HUES64 (cell line): Measurements from ENCODE around the gene MKI67.

Experiments
- H3K27ac ChIP-seq: 2 replicates; pipeline ENCODE4 v1.7.0; 2013; ENCODE audit warnings: low read depth, low read length, inconsistent platforms
- H3K27me3 ChIP-seq: 2 replicates; pipeline ENCODE4 v1.6.1; 2013; ENCODE audit warnings: mild to moderate bottlenecking, low read length; ENCODE audit not compliant: insufficient read depth
- H3K36me3 ChIP-seq: 2 replicates; pipeline ENCODE4 v1.6.1; 2013; ENCODE audit warnings: mild to moderate bottlenecking, low read length; ENCODE audit not compliant: insufficient read depth
- H3K4me1 ChIP-seq: 2 replicates; pipeline ENCODE4 v1.6.1; 2013; ENCODE audit warnings: mild to moderate bottlenecking, low read length, moderate library complexity; ENCODE audit not compliant: insufficient read depth
- H3K4me3 ChIP-seq: 2 replicates; pipeline ENCODE4 v1.5.1; 2013; ENCODE audit warnings: mild to moderate bottlenecking, low read length, moderate library complexity
- H3K9ac ChIP-seq: 2 replicates; pipeline ENCODE4 v1.6.1; 2013; ENCODE audit warnings: mild to moderate bottlenecking, low read depth, low read length
- H3K9me3 ChIP-seq: 2 replicates; pipeline ENCODE4 v1.6.1; 2013; ENCODE audit warnings: low read depth, low read length; ENCODE audit not compliant: insufficient read depth
- WGBS: fragments of 150-250, 120-280 bp; methylation state at CpG from one replicate; pipeline ENCODE4 v1.1.7; 2013; ENCODE audit warnings: missing lambda C conversion rate; 5-methylcytosine and 5-hydroxymethylcytosine counted together

The MKI67 gene

GRCh38 chr10:128062881-128063563, 63.2 kb downstream of the MKI67 start:
- no peaks in the 10 kb centered on the region for H3K27me3 ChIP-seq

GRCh38 chr10:128062331-128062880, 63.8 kb downstream of the MKI67 start:
- Histone ChIP-seq H3K9me3 (no peaks in the 10 kb centered on the region), H3K27me3 (no peaks in the 10 kb centered on the region), H3K4me3 (no peak overlapping the region), H3K27ac (no peak overlapping the region), H3K4me1 (peaks cover 21% of the 10 kb centered on the region), H3K9ac (no peak overlapping the region), H3K36me3 (no peaks in the 10 kb centered on the region)
- WGBS: 56% methylated on average over 11 of the region's 11 CpGs

More at GRCh38 chr10:128062881-128063563, 63.2 kb downstream of the MKI67 start:
- no peak overlapping the region for H3K9ac ChIP-seq
- no peaks in the 10 kb centered on the region for H3K9me3 ChIP-seq
- 77% methylated on average over 19 of the region's 19 CpGs for WGBS
- H3K4me1 ChIP-seq: peaks cover 21% of the 10 kb centered on the region
- no peaks in the 10 kb centered on the region for H3K36me3 ChIP-seq
- no peak overlapping the region for H3K4me3 ChIP-seq
- H3K27ac ChIP-seq: no peak overlapping the region

- peaks cover 21% of the 10 kb centered on the region for H3K4me1 ChIP-seq
- 82% methylated on average over 14 of the region's 14 CpGs for WGBS
- H3K9me3 ChIP-seq: no peaks in the 10 kb centered on the region
- H3K27ac ChIP-seq: no peak overlapping the region
- H3K4me3 ChIP-seq: no peak overlapping the region
- no peak overlapping the region for H3K9ac ChIP-seq
- no peaks in the 10 kb centered on the region for H3K27me3 ChIP-seq
- no peaks in the 10 kb centered on the region for H3K36me3 ChIP-seq
Observed at GRCh38 chr10:128061306-128062300, 64.6 kb downstream of the MKI67 start.

- Histone ChIP-seq H3K27me3 (no peaks in the 10 kb centered on the region), H3K9me3 (no peaks in the 10 kb centered on the region), H3K4me1 (peaks cover 21% of the 10 kb centered on the region), H3K27ac (no peak overlapping the region), H3K4me3 (no peak overlapping the region), H3K9ac (no peak overlapping the region), H3K36me3 (no peaks in the 10 kb centered on the region)
- 94% methylated on average over 9 of the region's 9 CpGs for WGBS
Observed at GRCh38 chr10:128060341-128061250, 65.6 kb downstream of the MKI67 start.

GRCh38 chr10:128059982-128060293, 66.3 kb downstream of the MKI67 start:
- WGBS: 92% methylated on average over 1 of the region's 1 CpG
- no peaks in the 10 kb centered on the region for H3K36me3 ChIP-seq
- no peak overlapping the region for H3K9ac ChIP-seq

GRCh38 chr10:128059266-128059981, 66.8 kb downstream of the MKI67 start:
- H3K36me3 ChIP-seq: no peaks in the 10 kb centered on the region
- H3K9me3 ChIP-seq: no peaks in the 10 kb centered on the region
- no peak overlapping the region for H3K9ac ChIP-seq
- no peak overlapping the region for H3K27ac ChIP-seq
- no peaks in the 10 kb centered on the region for H3K27me3 ChIP-seq
- H3K4me1 ChIP-seq: peaks cover 21% of the 10 kb centered on the region
- WGBS: 89% methylated on average over 15 of the region's 15 CpGs
- no peak overlapping the region for H3K4me3 ChIP-seq

More at GRCh38 chr10:128059982-128060293, 66.3 kb downstream of the MKI67 start:
- Histone ChIP-seq H3K9me3 (no peaks in the 10 kb centered on the region), H3K27me3 (no peaks in the 10 kb centered on the region), H3K4me3 (no peak overlapping the region), H3K4me1 (peaks cover 21% of the 10 kb centered on the region), H3K27ac (no peak overlapping the region)

- Histone ChIP-seq H3K36me3 (no peaks in the 10 kb centered on the region), H3K9me3 (no peaks in the 10 kb centered on the region), H3K4me3 (no peak overlapping the region), H3K27ac (no peak overlapping the region), H3K4me1 (peaks cover 18% of the 10 kb centered on the region), H3K9ac (no peak overlapping the region), H3K27me3 (no peaks in the 10 kb centered on the region)
Observed at GRCh38 chr10:128058750-128059134, 67.5 kb downstream of the MKI67 start.

GRCh38 chr10:128058106-128058749, 68.0 kb downstream of the MKI67 start:
- WGBS: 95% methylated on average over 9 of the region's 9 CpGs
- no peak overlapping the region for H3K27ac ChIP-seq
- no peaks in the 10 kb centered on the region for H3K27me3 ChIP-seq
- H3K36me3 ChIP-seq: no peaks in the 10 kb centered on the region
- H3K4me3 ChIP-seq: no peak overlapping the region
- H3K9ac ChIP-seq: no peak overlapping the region
- H3K4me1 ChIP-seq: peaks cover 13% of the 10 kb centered on the region
- no peaks in the 10 kb centered on the region for H3K9me3 ChIP-seq

GRCh38 chr10:128056303-128057050, 69.7 kb downstream of the MKI67 start:
- Histone ChIP-seq H3K4me3 (no peak overlapping the region), H3K4me1 (no peaks in the 10 kb centered on the region), H3K36me3 (no peaks in the 10 kb centered on the region), H3K9ac (no peak overlapping the region), H3K27ac (no peak overlapping the region), H3K27me3 (no peaks in the 10 kb centered on the region), H3K9me3 (no peaks in the 10 kb centered on the region)
- 95% methylated on average over 17 of the region's 17 CpGs for WGBS
